MM.1S (cell line): ENCODE results near the gene PRTN3.

ENCODE experiments used
- DNase-seq: peaks from one replicate; pipeline ENCODE4 v3.0.0-alpha.2; 2015
- H2AFZ ChIP-seq: fragments of 300-600 bp; sonication (generic); 2 replicates; pipeline ENCODE4 v1.6.0; 2016; ENCODE audit warnings: antibody characterized with exemption, low read length
- H3F3A ChIP-seq: fragments of 300-600 bp; sonication (generic); 2 replicates; pipeline ENCODE4 v1.6.1; 2016; ENCODE audit warnings: mild to moderate bottlenecking, antibody characterized with exemption, low read length, moderate library complexity, mixed read lengths; ENCODE audit not compliant: insufficient read depth
- H3K27ac ChIP-seq: fragments of 300-600 bp; sonication (generic); 2 replicates; pipeline ENCODE4 v1.5.1; 2016; ENCODE audit warnings: mild to moderate bottlenecking, low read length
- H3K27me3 ChIP-seq: fragments of 300-600 bp; sonication (generic); replicated peaks from 2 replicates; pipeline ENCODE4 v1.6.0; 2016; ENCODE audit warnings: low read length; ENCODE audit not compliant: insufficient read depth
- H3K36me3 ChIP-seq: fragments of 300-600 bp; sonication (generic); replicated peaks from 2 replicates; pipeline ENCODE4 v1.6.1; 2016; ENCODE audit warnings: mild to moderate bottlenecking, low read length, mixed read lengths; ENCODE audit not compliant: insufficient read depth
- H3K4me1 ChIP-seq: fragments of 300-600 bp; sonication (generic); 2 replicates; pipeline ENCODE4 v1.6.1; 2016; ENCODE audit warnings: low read length, mixed read lengths
- H3K4me2 ChIP-seq: fragments of 300-600 bp; sonication (generic); 2 replicates; pipeline ENCODE4 v1.6.0; 2016; ENCODE audit warnings: low read depth, low read length
- H3K4me3 ChIP-seq: fragments of 300-600 bp; sonication (generic); 2 replicates; pipeline ENCODE4 v1.5.1; 2016; ENCODE audit warnings: low read length, mixed read lengths
- H3K79me2 ChIP-seq: fragments of 300-600 bp; sonication (generic); 2 replicates; pipeline ENCODE4 v1.6.1; 2016; ENCODE audit warnings: mixed run types, low read length, mixed read lengths
- H3K9ac ChIP-seq: fragments of 300-600 bp; sonication (generic); 2 replicates; pipeline ENCODE4 v1.6.1; 2016; ENCODE audit warnings: low read length, mixed read lengths
- H3K9me2 ChIP-seq: fragments of 300-600 bp; sonication (generic); replicated peaks from 2 replicates; pipeline ENCODE4 v1.6.1; 2016; ENCODE audit warnings: mild to moderate bottlenecking, low read length, mixed read lengths; ENCODE audit not compliant: insufficient read depth
- H3K9me3 ChIP-seq: fragments of 300-600 bp; sonication (generic); replicated peaks from 2 replicates; pipeline ENCODE4 v1.6.1; 2016; ENCODE audit warnings: mild to moderate bottlenecking, low read length, mixed read lengths; ENCODE audit not compliant: insufficient read depth
- H4K20me1 ChIP-seq: fragments of 300-600 bp; sonication (generic); 2 replicates; pipeline ENCODE4 v1.6.1; 2016; ENCODE audit warnings: mild to moderate bottlenecking, low read length, moderate library complexity, mixed read lengths; ENCODE audit not compliant: insufficient read depth
- EZH2 ChIP-seq: fragments of 300-600 bp; sonication (generic); optimal IDR thresholded peaks from 2 replicates; pipeline ENCODE3; 2017; ENCODE audit warnings: low read depth, mild to moderate bottlenecking, antibody characterized with exemption, low read length, mixed read lengths
- EZH2phosphoT487 ChIP-seq: fragments of 300-600 bp; sonication (generic); IDR thresholded peaks from 2 replicates; pipeline ENCODE4 v1.6.1; 2018; ENCODE audit warnings: antibody characterized with exemption, low read length
- TF ChIP-seq, protein P1 (sequence below): fragments of 300-600 bp; sonication (generic); IDR thresholded peaks from 2 replicates; pipeline ENCODE4 v1.5.1; 2016; ENCODE audit warnings: antibody characterized with exemption, low read length, mixed read lengths

PRTN3 gene

DNA sequence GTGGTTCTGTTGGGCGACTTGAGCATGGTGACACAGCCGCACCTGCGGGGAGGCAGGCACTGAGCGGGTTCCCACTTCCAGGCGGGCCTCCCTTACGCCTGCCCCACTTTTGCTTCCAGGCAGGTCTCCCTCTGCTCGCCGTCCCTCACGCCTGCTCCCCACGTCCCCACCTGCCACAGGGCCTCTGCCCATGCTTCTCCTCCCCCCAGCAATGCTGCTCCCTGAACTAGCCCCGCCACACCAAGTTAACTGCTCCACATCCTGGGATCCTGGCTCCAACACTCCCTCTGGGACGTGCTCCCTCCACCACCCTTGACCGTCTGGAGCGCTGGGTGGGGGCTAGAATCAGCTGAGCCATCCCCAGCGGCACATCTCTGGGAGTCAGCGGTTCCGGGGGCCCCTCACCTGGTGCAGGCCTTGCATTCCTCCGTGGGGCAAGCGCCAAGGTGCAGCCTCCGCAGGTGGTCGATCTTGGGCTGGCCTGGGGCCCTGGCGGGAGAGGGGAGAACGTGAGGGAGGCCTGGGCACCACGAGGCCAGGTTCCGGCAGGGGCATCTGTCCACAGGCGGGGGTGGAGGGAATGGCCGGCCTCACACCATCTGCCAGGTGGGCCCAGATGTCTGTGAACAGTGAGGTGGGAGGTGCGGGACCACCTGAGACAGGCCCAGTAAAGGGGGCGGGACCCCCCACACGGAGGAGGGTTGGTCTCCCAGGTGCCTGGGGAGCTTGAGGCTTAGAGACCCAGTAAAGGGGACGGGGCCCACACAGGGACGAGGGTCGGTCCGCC lies 27.9 kb downstream of the PRTN3 start:
- H3K4me2 ChIP-seq, result no peak overlapping the region
- H3K27me3 ChIP-seq, result no peaks in the 10 kb centered on the region
- H3K9me2 ChIP-seq, result no peaks in the 10 kb centered on the region
- no peak overlapping the region for H3K9ac ChIP-seq
- H3K27ac ChIP-seq, result no peak overlapping the region
- H3K79me2 ChIP-seq, result no peaks in the 10 kb centered on the region
- H3K4me1 ChIP-seq, result 0 out of 2 replicates have a peak, but pooled peaks cover 7% of the 10 kb centered on the region
- 0 out of 2 replicates have a peak, but pooled peaks cover 3% of the 10 kb centered on the region for H4K20me1 ChIP-seq
- H3K4me3 ChIP-seq, result no peak overlapping the region
- TF ChIP-seq EZH2 (no peak), EZH2phosphoT487 (no peak)
- TF ChIP-seq, protein P1, sequence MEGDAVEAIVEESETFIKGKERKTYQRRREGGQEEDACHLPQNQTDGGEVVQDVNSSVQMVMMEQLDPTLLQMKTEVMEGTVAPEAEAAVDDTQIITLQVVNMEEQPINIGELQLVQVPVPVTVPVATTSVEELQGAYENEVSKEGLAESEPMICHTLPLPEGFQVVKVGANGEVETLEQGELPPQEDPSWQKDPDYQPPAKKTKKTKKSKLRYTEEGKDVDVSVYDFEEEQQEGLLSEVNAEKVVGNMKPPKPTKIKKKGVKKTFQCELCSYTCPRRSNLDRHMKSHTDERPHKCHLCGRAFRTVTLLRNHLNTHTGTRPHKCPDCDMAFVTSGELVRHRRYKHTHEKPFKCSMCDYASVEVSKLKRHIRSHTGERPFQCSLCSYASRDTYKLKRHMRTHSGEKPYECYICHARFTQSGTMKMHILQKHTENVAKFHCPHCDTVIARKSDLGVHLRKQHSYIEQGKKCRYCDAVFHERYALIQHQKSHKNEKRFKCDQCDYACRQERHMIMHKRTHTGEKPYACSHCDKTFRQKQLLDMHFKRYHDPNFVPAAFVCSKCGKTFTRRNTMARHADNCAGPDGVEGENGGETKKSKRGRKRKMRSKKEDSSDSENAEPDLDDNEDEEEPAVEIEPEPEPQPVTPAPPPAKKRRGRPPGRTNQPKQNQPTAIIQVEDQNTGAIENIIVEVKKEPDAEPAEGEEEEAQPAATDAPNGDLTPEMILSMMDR, result no peak
- no peak for DNase-seq
- H3K36me3 ChIP-seq, result no peaks in the 10 kb centered on the region
- no peak overlapping the region for H2AFZ ChIP-seq
- peaks cover 14% of the 10 kb centered on the region for H3F3A ChIP-seq
- no peaks in the 10 kb centered on the region for H3K9me3 ChIP-seq

DNA sequence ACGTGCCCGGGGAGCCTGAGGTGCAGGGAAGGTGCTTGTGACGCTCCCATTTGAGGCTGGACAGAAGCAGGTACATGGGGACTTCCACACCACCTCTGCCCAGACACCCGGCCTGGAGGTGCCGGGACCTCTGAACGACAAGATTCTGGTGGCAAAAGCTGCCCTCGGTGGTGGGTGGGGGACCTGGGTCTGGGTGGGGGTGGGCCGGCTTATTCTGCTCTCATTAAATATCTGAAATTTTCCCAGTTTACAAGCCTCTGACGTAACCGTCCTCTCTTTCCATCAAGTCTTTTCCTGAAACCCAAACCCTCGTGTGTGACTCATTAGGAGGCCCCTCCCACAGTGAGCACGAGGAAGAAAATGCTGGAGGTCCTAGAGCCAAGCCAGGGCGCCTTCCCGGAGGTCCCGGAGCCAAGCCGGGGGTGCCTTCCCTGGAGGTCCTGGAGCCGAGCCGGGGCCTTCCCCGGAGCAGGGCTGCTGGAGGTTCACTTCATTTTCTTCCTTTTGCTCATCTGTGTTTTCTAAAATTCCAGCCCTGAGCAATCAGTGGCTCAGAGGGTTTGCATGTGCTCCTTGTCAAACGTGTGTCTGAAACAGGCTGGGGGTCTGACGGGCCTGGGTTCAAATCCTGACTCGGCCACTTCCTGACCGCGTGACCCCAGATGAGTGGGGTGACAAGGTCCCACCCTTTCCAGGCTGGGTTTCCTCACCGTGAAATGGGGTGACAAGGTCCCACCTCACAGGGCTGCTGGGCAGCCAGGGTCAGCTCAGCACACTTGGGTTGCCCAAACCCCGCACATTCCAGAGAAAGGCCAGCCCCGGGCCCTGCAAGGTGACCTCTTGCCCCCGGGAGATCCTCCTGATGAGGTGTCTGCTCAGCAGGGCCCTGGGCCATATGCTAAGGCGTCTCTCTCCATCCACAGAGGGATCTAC lies 28.7 kb downstream of the PRTN3 start:
- H4K20me1 ChIP-seq, result no peaks in the 10 kb centered on the region
- no peaks in the 10 kb centered on the region for H3K36me3 ChIP-seq
- no peak overlapping the region for H3K27ac ChIP-seq
- H3K4me3 ChIP-seq, result no peak overlapping the region
- TF ChIP-seq, protein P1, result no peak
- TF ChIP-seq EZH2 (no peak), EZH2phosphoT487 (no peak)
- no peaks in the 10 kb centered on the region for H3K9me2 ChIP-seq
- H3K9me3 ChIP-seq, result no peaks in the 10 kb centered on the region
- H3K9ac ChIP-seq, result no peak overlapping the region
- H3K79me2 ChIP-seq, result no peaks in the 10 kb centered on the region
- H3K27me3 ChIP-seq, result no peaks in the 10 kb centered on the region
- 0 out of 2 replicates have a peak, but pooled peaks cover 7% of the 10 kb centered on the region for H3K4me1 ChIP-seq
- no peak overlapping the region for H3K4me2 ChIP-seq
- H3F3A ChIP-seq, result peaks cover 11% of the 10 kb centered on the region
- DNase-seq, result no peak
- no peak overlapping the region for H2AFZ ChIP-seq

DNA sequence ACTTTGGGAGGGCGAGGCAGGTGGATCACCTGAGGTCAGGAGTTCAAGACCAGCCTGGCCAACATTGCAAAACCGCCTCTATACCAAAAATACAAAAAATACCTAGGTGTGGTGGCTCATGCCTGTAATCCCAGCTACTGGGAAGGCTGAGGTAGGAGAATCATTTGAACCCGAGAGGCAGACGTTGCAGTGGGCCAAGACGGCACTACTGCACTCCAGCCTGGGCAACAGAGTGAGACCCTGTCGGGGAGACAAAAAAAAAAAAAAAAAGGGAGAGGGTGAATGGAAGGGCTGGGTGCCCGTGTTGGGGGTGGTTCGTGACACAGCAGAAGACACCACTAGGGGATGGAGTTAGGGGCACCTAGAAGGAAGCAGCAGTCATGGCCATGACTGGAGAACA lies 29.5 kb downstream of the PRTN3 start:
- no peaks in the 10 kb centered on the region for H3K79me2 ChIP-seq
- H3K9ac ChIP-seq, result no peak overlapping the region
- no peak overlapping the region for H2AFZ ChIP-seq
- no peak overlapping the region for H3K4me3 ChIP-seq
- no peaks in the 10 kb centered on the region for H3K27me3 ChIP-seq
- H3K4me2 ChIP-seq, result no peak overlapping the region
- no peaks in the 10 kb centered on the region for H3K36me3 ChIP-seq
- TF ChIP-seq EZH2phosphoT487 (no peak), EZH2 (no peak)
- TF ChIP-seq, protein P1, result no peak
- no peaks in the 10 kb centered on the region for H3K9me2 ChIP-seq
- no peaks in the 10 kb centered on the region for H3K9me3 ChIP-seq
- no peaks in the 10 kb centered on the region for H4K20me1 ChIP-seq
- 0 out of 2 replicates have a peak, but pooled peaks cover 7% of the 10 kb centered on the region for H3K4me1 ChIP-seq
- H3F3A ChIP-seq, result peaks cover 9% of the 10 kb centered on the region; the same call in 1 of the 2 replicates
- no peak overlapping the region for H3K27ac ChIP-seq
- DNase-seq, result no peak
